GM21723 (cell line): ENCODE results near the gene ST3GAL3.

Experiments
- ATAC-seq: cut with Tn5 transposase; IDR thresholded peaks from one replicate; pipeline ENCODE4 v1.9.1; 2021; ENCODE audit warnings: mild to moderate bottlenecking, moderate library complexity; ENCODE audit not compliant: unreplicated experiment

The ST3GAL3 gene

DNA sequence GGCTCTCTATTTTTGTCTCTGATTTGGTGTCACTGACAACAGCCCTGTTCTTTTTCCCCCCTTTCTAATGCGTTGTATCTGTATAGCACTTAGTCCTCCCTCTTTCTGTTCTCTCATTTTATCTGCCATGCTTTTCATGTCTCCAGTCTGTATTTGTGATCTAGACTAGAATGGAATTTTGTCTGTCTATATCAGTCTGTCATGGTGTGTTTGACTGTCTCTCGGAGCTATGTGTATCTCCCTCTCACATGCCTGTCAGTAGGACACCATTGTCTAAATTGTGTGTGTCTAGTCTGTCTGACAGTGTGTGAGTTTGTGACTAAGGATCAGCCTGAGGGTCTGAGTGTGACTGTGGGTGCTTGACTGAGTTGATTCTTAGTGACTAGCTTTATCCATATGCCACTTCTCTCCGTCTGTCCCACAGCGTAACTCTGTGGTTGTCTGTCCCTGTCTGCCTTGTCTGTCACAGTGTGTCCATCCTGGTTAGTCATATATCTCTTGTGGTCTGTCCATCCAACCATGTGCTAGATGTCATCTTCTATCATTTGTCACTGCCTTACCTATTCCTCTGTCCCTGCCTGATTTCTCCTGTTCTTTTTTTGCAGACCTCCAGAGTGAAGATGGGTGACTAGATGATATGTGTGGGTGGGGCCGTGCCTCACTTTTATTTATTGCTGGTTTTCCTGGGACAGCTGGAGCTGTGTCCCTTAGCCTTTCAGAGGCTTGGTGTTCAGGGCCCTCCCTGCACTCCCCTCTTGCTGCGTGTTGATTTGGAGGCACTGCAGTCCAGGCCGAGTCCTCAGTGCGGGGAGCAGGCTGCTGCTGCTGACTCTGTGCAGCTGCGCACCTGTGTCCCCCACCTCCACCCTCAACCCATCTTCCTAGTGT, 270.3 kb downstream of the ST3GAL3 start:
- ATAC-seq, result no peak

DNA sequence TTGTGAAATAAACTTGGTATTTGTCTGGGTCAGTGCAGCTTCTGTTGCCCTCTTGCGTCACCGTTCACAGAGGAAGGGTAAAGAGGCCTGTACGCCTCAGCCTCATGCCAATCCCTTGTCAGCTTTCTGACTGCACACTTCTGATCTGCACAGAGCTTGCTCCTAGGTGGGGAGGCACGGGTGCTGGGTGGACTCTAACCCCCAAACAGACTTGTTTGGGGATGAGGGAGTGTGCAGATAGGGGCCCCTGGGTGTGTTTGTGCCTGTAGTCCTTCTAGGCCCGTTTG, 270.9 kb downstream of the ST3GAL3 start:
- ATAC-seq, result no peak

DNA sequence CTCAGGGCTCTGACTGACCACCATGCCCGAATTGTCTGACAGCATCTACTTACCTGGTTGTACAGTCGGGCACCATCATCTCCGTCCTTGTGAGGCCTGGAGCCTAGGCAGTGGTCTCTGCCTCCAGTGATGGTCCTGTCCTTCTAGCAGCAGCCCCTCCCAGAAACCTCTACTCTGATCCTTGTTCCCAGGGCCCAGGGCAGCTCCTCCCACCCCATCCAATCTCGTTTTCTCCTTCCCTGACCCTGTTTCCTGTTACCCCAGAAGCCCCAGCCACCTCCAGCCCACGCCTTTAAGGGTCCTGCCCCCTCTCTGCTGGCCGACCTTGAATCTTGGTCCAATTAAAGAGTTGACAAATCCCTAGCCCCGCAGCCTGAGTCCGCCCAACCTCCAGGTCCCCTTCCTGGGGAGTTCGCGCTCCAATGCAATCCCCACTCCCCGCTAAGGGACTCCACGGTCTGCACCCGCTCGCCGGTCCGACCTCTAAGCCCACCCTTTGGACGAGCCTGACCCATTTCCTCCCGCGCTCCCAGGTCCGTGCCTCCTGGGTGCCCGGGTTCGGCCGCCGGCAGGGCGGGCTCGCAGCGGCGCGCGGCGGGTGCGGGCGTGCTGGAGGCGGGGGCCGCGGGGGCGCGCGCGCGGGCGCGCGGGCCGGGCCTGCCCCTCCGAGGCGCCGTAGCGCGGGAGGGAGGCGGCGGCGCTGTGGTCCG, 271.4 kb downstream of the ST3GAL3 start, which contains the start of gene B4GALT2:
B4GALT2 (plus strand) TSS at position 660 of the 710 bp plus-strand sequence. CDS start 1,951 bp downstream, outside the sequence.
- no peak for ATAC-seq

DNA sequence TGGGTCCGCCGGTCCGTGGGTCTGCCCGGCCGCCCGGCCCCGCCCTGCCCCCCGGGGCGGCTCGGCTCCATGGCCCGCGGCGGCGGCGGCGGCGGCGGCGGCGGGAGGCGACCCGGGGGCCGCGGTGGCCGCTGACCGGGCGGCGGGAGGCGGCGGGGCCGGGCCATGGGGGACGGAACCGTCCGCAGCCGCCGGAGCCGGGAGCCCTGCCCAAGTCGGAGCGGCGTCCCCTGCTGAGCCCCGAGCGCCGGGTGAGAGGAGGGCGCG, 271.9 kb downstream of the ST3GAL3 start:
- no peak for ATAC-seq

DNA sequence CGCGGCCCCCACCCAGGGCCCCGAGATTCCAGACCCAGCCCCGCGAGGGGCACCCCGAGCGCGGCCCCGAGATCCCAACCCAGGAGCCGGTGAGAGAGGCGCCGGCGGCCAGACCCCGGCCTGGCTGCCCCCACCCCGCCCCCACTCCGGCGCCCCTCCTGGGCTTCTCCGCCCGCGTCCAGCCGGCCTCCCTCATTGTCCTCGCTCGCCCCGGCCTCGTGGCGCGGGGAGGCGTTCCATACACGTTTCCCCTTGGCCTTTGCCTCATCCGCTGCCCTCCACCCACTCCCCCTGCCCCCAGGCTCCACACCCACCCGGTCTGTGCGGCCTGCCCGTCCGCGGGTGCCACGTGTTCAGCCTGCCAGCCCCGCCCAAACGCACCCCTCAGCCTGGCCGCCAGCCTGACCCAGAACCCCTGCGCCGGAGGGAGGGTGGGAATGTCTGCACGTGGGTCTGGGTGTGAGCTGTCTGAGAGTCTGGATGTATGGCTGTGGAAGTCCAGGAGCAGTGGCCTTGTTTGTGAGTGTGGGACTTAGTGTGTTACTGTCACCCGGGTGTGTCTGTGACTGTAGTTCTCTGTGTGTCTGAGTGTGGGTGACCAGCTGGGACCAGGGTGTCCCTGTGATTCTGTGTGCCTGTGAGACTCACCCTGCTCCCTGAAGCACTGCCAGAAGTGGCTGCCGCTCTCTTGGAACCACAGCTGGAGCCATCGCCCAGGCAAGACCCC, 272.4 kb downstream of the ST3GAL3 start:
- ATAC-seq, result no peak

DNA sequence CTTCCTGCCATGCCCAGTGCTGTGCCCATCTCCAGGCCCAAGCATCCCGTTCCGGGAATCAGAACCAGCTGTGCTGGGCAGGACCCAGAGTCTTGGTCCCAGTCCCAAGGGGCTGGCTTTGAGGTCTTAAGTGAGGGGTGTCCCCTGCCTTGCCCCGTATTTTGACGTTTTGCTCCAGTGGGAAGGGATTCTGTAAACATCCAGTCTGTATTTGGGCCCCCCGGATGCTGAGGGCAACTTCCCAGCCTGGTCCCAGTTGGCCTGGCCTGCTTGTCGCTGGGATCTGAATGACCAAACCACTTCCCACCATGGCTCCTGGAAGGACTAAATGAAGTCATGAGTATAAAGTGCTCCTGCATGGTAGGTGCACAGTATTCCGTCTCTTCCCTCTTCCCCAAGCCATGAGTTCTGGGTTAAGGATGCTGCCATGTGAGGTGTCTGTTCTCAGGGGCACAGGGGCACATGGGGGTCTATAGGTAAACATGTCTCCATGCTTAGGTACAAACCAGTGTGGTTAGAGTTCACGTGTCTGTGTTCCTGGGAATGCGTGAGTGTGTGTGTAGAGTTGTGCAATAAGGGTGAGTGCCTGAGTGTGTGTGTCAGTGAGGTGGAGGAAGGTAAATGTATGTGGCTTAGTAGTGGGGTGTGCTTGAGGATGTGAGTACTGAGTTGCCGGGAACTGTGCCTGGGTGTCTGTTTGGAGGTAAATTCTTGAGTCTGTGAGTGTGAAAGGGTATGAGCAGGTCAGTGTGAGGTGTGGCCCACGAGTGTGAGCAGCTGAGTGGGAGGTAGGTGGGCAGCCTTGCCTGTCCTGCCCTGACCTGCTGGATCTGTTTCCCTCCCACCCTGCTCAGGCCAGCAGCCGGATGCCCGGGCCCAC, 273.2 kb downstream of the ST3GAL3 start:
- no peak for ATAC-seq
